H9 (cell line): ENCODE data around the gene METTL4. TPM values are rescaled to one million over a fixed set of nuclear protein-coding genes. Genes with fewer than 3 reads are reported as not detected.

Source experiments
- DNase-seq: peaks from one replicate; pipeline ENCODE4 v3.0.0-alpha.2; 2017
- H2AFZ ChIP-seq: one replicate; pipeline ENCODE4 v1.6.1; 2013; ENCODE audit warnings: mild to moderate bottlenecking, low read length, control low read depth, moderate library complexity
- H2AK5ac ChIP-seq: 2 replicates; pipeline ENCODE4 v1.6.1; 2013; ENCODE audit warnings: low read length, control low read depth, mixed read lengths; ENCODE audit not compliant: insufficient read length
- H2BK120ac ChIP-seq: one replicate; pipeline ENCODE4 v1.6.1; 2013; ENCODE audit warnings: low read depth, mild to moderate bottlenecking, low read length, control low read depth, inconsistent platforms; ENCODE audit not compliant: poor library complexity, severe bottlenecking
- H2BK12ac ChIP-seq: 2 replicates; pipeline ENCODE4 v1.6.1; 2013; ENCODE audit warnings: low read length, control low read depth, mixed read lengths, low read depth; ENCODE audit not compliant: insufficient read length
- H2BK15ac ChIP-seq: 2 replicates; pipeline ENCODE4 v1.6.1; 2013; ENCODE audit warnings: low read depth, low read length, control low read depth
- H2BK20ac ChIP-seq: one replicate; pipeline ENCODE4 v1.6.1; 2013; ENCODE audit warnings: low read depth, mild to moderate bottlenecking, low read length, control low read depth, inconsistent platforms; ENCODE audit not compliant: poor library complexity, severe bottlenecking
- H2BK5ac ChIP-seq: 2 replicates; pipeline ENCODE4 v1.6.1; 2013; ENCODE audit warnings: low read length, control low read depth, mixed read lengths; ENCODE audit not compliant: insufficient read length
- H3K14ac ChIP-seq: 2 replicates; pipeline ENCODE4 v1.6.1; 2013; ENCODE audit warnings: low read length, control low read depth; ENCODE audit not compliant: insufficient read depth
- H3K18ac ChIP-seq: 2 replicates; pipeline ENCODE4 v1.6.1; 2013; ENCODE audit warnings: low read depth, mild to moderate bottlenecking, mixed read lengths, low read length, control low read depth; ENCODE audit not compliant: insufficient read length
- H3K23ac ChIP-seq: 2 replicates; pipeline ENCODE4 v1.6.1; 2013; ENCODE audit warnings: low read length, control low read depth, mixed read lengths, low read depth; ENCODE audit not compliant: insufficient read length
- H3K23me2 ChIP-seq: 2 replicates; pipeline ENCODE4 v1.6.1; 2013; ENCODE audit warnings: low read depth, mild to moderate bottlenecking, mixed read lengths, low read length, control low read depth; ENCODE audit not compliant: insufficient read length, poor library complexity, severe bottlenecking
- H3K27ac ChIP-seq: 2 replicates; pipeline ENCODE4 v1.5.1; 2013; ENCODE audit warnings: low read length, control low read depth, mixed read lengths, low read depth; ENCODE audit not compliant: insufficient read length
- H3K27me3 ChIP-seq: 2 replicates; pipeline ENCODE4 v1.6.1; 2013; ENCODE audit warnings: low read length, control low read depth, inconsistent platforms; ENCODE audit not compliant: insufficient read depth
- H3K4ac ChIP-seq: 2 replicates; pipeline ENCODE4 v1.6.1; 2013; ENCODE audit warnings: low read depth, mild to moderate bottlenecking, control low read depth, inconsistent platforms, low read length, moderate library complexity
- H3K4me1 ChIP-seq: 2 replicates; pipeline ENCODE4 v1.6.1; 2013; ENCODE audit warnings: low read length, control low read depth, inconsistent platforms; ENCODE audit not compliant: insufficient read depth
- H3K4me2 ChIP-seq: 2 replicates; pipeline ENCODE4 v1.6.1; 2013; ENCODE audit warnings: low read length, control low read depth, mixed read lengths; ENCODE audit not compliant: insufficient read length, insufficient read depth
- H3K56ac ChIP-seq: 2 replicates; pipeline ENCODE4 v1.6.1; 2013; ENCODE audit warnings: low read depth, mild to moderate bottlenecking, mixed read lengths, low read length, control low read depth; ENCODE audit not compliant: insufficient read length
- H3K79me1 ChIP-seq: 2 replicates; pipeline ENCODE4 v1.6.1; 2013; ENCODE audit warnings: low read depth, mild to moderate bottlenecking, moderate library complexity, low read length, control low read depth, inconsistent platforms; ENCODE audit not compliant: insufficient read depth, poor library complexity, severe bottlenecking
- H3K79me2 ChIP-seq: 2 replicates; pipeline ENCODE4 v1.6.1; 2013; ENCODE audit warnings: low read length, control low read depth, inconsistent platforms; ENCODE audit not compliant: insufficient read depth
- H3K9ac ChIP-seq: 2 replicates; pipeline ENCODE4 v1.6.1; 2013; ENCODE audit warnings: low read length, control low read depth, mixed read lengths; ENCODE audit not compliant: insufficient read length; ENCODE audit errors: extremely low read depth
- H3K9me3 ChIP-seq: one replicate; pipeline ENCODE4 v1.6.1; 2013; ENCODE audit warnings: low read depth, low read length, inconsistent platforms; ENCODE audit not compliant: control insufficient read depth
- H3T11ph ChIP-seq: one replicate; pipeline ENCODE4 v1.6.1; 2013; ENCODE audit warnings: mild to moderate bottlenecking, low read length, control low read depth, inconsistent platforms
- H4K20me1 ChIP-seq: one replicate; pipeline ENCODE4 v1.6.1; 2013; ENCODE audit not compliant: control insufficient read depth, insufficient read length, insufficient read depth
- H4K5ac ChIP-seq: 2 replicates; pipeline ENCODE4 v1.6.1; 2013; ENCODE audit warnings: low read depth, mild to moderate bottlenecking, mixed read lengths, low read length, control low read depth; ENCODE audit not compliant: insufficient read length
- H4K8ac ChIP-seq: replicated peaks from 2 replicates; pipeline ENCODE4 v1.6.1; 2013; ENCODE audit warnings: low read length, control low read depth, mixed read lengths, low read depth; ENCODE audit not compliant: insufficient read length
- H4K91ac ChIP-seq: 2 replicates; pipeline ENCODE4 v1.6.1; 2013; ENCODE audit warnings: low read depth, mild to moderate bottlenecking, moderate library complexity, mixed read lengths, low read length, control low read depth; ENCODE audit not compliant: insufficient read length
- H3K27ac Mint-ChIP-seq, 3 experiments: 2 replicates in 2 of 3; 3 replicates in 1 of 3; pipeline ENCODE4 v1.8.0; 2020 to 2021; ENCODE audit warnings: mixed read lengths in 3 of 3, mild to moderate bottlenecking in 1 of 3, moderate library complexity in 1 of 3
- H3K27me3 Mint-ChIP-seq: 2 replicates; pipeline ENCODE4 v1.8.0; 2021; ENCODE audit warnings: low read depth, mild to moderate bottlenecking, moderate library complexity, mixed read lengths
- H3K36me3 Mint-ChIP-seq, 3 experiments: 2 replicates in 2 of 3; 3 replicates in 1 of 3; pipeline ENCODE4 v1.8.0; 2020 to 2021; ENCODE audit warnings: low read depth in 3 of 3, mixed read lengths in 3 of 3; ENCODE audit not compliant: insufficient read depth in 1 of 3
- H3K4me1 Mint-ChIP-seq, 2 experiments: 2 replicates each; pipeline ENCODE4 v1.8.0; 2020; ENCODE audit warnings: mixed read lengths in 2 of 2
- H3K4me3 Mint-ChIP-seq, 2 experiments: 2 replicates in 1 of 2; 3 replicates in 1 of 2; pipeline ENCODE4 v1.8.0; 2020 to 2021; ENCODE audit warnings: mild to moderate bottlenecking in 2 of 2, mixed read lengths in 2 of 2, moderate library complexity in 1 of 2
- H3K9me3 Mint-ChIP-seq, 2 experiments: 2 replicates in 1 of 2; 3 replicates in 1 of 2; pipeline ENCODE4 v1.8.0; 2020; ENCODE audit warnings: mild to moderate bottlenecking in 2 of 2, mixed read lengths in 2 of 2, moderate library complexity in 1 of 2
- WGBS: extraction: QIAGEN DNeasy Blood & Tissue Kit; methylation state at CpG from one replicate; pipeline ENCODE4 v1.1.7; 2013; ENCODE audit warnings: missing lambda C conversion rate, low lambda C conversion rate, mixed read lengths; ENCODE audit not compliant: insufficient read length; ENCODE audit errors: extremely low coverage; 5-methylcytosine and 5-hydroxymethylcytosine counted together
- total RNA-seq: library from RNA; stranded (reverse); gene quantifications from 2 replicates; pipeline ENCODE4 v1.2.1, GENCODE V29; 2021
- TF ChIP-seq, protein P1 (sequence below): fragments of 200-600 bp; sonication (generic); conservative IDR thresholded peaks from 3 replicates; pipeline ENCODE4 v1.8.0; 2021; ENCODE audit warnings: antibody characterized with exemption, mild to moderate bottlenecking

The METTL4 gene
- total RNA-seq, 1 experiment from 2014 or later: 14.2 TPM

DNA sequence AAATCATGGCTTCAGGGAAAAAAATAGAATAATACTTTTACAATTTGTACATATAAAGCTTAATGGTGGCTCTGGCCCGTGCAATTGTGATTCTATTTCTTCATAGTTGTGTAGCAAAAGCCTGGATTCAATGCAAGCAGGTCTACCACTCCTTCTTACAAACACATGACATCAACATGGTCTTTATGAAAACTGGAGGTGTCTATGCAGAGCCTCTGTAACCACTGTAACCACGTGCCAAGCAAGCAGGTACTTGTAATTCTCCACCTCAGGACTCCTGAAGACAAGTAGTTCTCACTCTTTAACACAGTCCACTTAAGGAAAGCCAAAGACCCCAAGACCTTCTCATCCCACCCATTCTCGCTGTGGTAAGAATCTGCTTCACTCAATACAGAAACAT is 62.6 kb downstream of the METTL4 start:
- Histone ChIP-seq H3K27me3 (no peaks in the 10 kb centered on the region), H2AK5ac (no peak overlapping the region), H3K23ac (no peak overlapping the region), H2BK15ac (no peak overlapping the region), H3T11ph (no peak overlapping the region), H3K18ac (no peak overlapping the region), H3K79me2 (no peaks in the 10 kb centered on the region), H2BK12ac (no peak overlapping the region), H4K20me1 (no peaks in the 10 kb centered on the region), H3K4ac (no peak overlapping the region), H3K14ac (no peak overlapping the region), H3K27ac (no peak overlapping the region), H3K56ac (no peak overlapping the region), H2BK20ac (no peak overlapping the region), H4K91ac (no peak overlapping the region), H2BK120ac (no peak overlapping the region), H3K9ac (no peak overlapping the region), H3K23me2 (no peaks in the 10 kb centered on the region), H3K4me1 (no peaks in the 10 kb centered on the region), H3K9me3 (no peaks in the 10 kb centered on the region), H3K79me1 (no peaks in the 10 kb centered on the region), H4K8ac (no peak overlapping the region), H4K5ac (no peak overlapping the region), H2BK5ac (no peak overlapping the region), H2AFZ (no peak overlapping the region), H3K4me2 (no peak overlapping the region)
- Mint-ChIP-seq H3K4me1 (no peaks in the 10 kb centered on the region), H3K27me3 (no peaks in the 10 kb centered on the region), H3K4me3 (no peak overlapping the region), H3K36me3 (no peaks in the 10 kb centered on the region), H3K9me3 (no peaks in the 10 kb centered on the region), H3K27ac (no peak overlapping the region)
- no CpG with 5 or more reads among the region's 3 CpGs for WGBS
- TF ChIP-seq, protein P1, sequence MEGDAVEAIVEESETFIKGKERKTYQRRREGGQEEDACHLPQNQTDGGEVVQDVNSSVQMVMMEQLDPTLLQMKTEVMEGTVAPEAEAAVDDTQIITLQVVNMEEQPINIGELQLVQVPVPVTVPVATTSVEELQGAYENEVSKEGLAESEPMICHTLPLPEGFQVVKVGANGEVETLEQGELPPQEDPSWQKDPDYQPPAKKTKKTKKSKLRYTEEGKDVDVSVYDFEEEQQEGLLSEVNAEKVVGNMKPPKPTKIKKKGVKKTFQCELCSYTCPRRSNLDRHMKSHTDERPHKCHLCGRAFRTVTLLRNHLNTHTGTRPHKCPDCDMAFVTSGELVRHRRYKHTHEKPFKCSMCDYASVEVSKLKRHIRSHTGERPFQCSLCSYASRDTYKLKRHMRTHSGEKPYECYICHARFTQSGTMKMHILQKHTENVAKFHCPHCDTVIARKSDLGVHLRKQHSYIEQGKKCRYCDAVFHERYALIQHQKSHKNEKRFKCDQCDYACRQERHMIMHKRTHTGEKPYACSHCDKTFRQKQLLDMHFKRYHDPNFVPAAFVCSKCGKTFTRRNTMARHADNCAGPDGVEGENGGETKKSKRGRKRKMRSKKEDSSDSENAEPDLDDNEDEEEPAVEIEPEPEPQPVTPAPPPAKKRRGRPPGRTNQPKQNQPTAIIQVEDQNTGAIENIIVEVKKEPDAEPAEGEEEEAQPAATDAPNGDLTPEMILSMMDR: no peak
- DNase-seq: no peak
